Natural killer cell treated with Interleukin-12 subunit alpha and Interleukin-12 subunit beta and Interleukin-15 and Interleukin-18, amount 100 ng/mL, for 72 hours (primary cell): ENCODE measurements around the gene RARB. TPM values are rescaled to one million over a fixed set of nuclear protein-coding genes. Genes with fewer than 3 reads are reported as not detected.
A peak's percentile ranks its signal among the peaks of the same experiment; 100 is the strongest.

Experiments used
- ATAC-seq, 2 donors: fragments of 150-1000 bp; cut with Tn5 transposase in 1 of 2; sonication (Bioruptor Pico), chemical (Tn5 transposase) in 1 of 2; 2 replicates each; pipeline ENCODE4 v1.10.0; 2021
- DNase-seq: peaks from one replicate; pipeline ENCODE4 v3.0.0; 2022; ENCODE audit warnings: low spot score
- H3K27ac Mint-ChIP-seq, 2 donors: 1 replicate in 1 of 2; 2 replicates in 1 of 2; pipeline ENCODE4 v1.8.0; 2022; ENCODE audit warnings: mixed read lengths in 2 of 2, mild to moderate bottlenecking in 1 of 2, moderate library complexity in 1 of 2
- H3K27me3 Mint-ChIP-seq, 2 donors: 1 replicate in 1 of 2; 2 replicates in 1 of 2; pipeline ENCODE4 v1.8.0; 2022; ENCODE audit warnings: mixed read lengths in 2 of 2
- H3K36me3 Mint-ChIP-seq: one replicate; pipeline ENCODE4 v1.8.0; 2022; ENCODE audit warnings: mixed read lengths
- H3K4me1 Mint-ChIP-seq, 2 donors: 1 replicate in 1 of 2; 2 replicates in 1 of 2; pipeline ENCODE4 v1.8.0; 2022; ENCODE audit warnings: low read depth in 2 of 2, mixed read lengths in 2 of 2, mild to moderate bottlenecking in 1 of 2
- H3K4me3 Mint-ChIP-seq: one replicate; pipeline ENCODE4 v1.8.0; 2022; ENCODE audit warnings: mixed read lengths
- H3K9me3 Mint-ChIP-seq: 2 replicates; pipeline ENCODE4 v1.8.0; 2022; ENCODE audit warnings: mixed read lengths
- total RNA-seq, 2 donors: library from RNA; stranded (reverse); gene quantifications; one replicate each; pipeline ENCODE4 v1.2.3, GENCODE V29; 2022

RARB gene
- total RNA-seq, 2 donors from 2014 or later = not detected

DNA sequence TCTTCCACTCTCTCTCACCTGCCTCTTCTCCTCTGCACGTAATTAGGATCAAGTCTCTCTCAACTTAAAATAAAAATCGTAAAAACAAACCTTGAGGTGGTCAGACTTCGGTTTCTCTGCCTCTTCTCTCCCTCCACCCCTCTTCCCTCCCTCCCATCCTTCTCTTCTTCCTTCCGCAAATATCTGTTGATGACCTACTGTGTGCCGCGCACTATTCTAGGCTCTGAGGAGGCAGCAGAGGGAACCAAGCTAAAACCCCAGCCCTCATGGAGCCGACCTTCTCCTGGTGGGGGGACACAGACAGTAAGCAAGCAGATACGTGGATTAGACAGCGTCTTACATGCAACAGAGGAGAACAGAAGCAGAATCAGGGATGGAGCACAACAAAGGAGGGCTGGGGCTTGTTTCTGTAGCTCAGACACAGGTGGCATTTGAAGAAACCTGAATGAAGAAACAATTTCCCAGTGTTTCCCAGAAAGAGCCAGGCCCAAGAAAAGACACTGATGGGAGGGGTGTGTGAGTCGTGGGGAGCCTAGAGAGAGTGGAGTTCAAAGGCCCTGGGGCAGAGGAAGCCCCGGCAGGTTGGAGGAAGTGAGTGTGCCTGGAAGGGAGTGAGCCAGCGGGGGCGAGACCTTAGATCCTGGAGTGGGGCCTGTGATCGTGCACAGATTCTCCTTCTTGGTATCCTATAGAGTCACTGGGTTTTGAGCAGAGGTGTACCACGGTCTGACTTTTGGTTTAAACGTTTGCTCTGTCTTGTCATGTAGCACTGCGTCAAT is 156.1 kb downstream of the RARB start:
- H3K9me3 Mint-ChIP-seq = no peaks in the 10 kb centered on the region
- no peaks in the 10 kb centered on the region for H3K36me3 Mint-ChIP-seq
- ATAC-seq (no peak), DNase-seq (no peak)
- H3K4me1 Mint-ChIP-seq = peaks cover 0 to 6% of the 10 kb centered on the region in 2 donors
- H3K4me3 Mint-ChIP-seq = no peak overlapping the region
- no peaks in the 10 kb centered on the region for H3K27me3 Mint-ChIP-seq
- H3K27ac Mint-ChIP-seq = no peak overlapping the region

DNA sequence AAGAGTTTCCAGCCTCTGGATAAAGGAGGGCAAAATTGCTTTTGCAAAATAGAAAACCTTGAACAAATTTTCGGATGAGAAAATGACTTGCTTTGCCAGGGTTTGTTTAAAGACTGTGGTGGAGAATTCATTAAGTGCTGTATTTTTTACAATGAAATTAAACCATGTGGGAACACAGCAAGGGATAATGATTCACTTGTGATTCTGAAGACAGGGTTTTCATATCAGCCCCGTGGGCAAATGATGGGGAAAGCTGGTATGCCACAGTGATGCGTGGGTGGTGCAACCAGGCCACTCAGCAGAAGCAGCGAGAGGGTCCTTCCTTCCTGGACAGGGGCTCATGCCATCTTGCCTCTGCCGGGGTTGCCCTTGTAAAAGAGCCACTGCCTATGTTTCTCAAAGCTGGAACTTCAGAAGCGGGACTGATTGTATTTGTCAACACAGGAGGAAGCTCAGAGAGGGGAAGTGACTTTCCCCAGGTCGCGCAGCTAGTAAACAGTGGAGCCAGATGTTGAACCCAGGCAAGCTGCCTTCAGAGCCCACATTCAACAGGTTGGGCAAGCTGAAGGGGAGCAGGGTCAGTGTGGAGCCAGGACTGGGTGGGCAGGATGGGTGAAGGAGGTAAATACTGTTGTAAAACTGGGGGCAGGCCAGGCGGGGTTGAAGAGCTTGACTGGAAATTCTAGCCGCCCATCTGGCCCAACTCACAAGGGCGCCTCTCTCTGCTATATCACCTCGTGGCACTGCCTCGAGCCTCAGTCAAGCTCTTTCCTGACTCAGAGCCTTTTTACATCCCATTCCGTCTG is 157.5 kb downstream of the RARB start:
- Mint-ChIP-seq H3K4me3 (no peak overlapping the region), H3K4me1 (peaks cover 0 to 6% of the 10 kb centered on the region in 2 donors), H3K9me3 (no peaks in the 10 kb centered on the region), H3K27me3 (no peaks in the 10 kb centered on the region), H3K36me3 (no peaks in the 10 kb centered on the region), H3K27ac (no peak overlapping the region)
- no peak for ATAC-seq
- no peak for DNase-seq

DNA sequence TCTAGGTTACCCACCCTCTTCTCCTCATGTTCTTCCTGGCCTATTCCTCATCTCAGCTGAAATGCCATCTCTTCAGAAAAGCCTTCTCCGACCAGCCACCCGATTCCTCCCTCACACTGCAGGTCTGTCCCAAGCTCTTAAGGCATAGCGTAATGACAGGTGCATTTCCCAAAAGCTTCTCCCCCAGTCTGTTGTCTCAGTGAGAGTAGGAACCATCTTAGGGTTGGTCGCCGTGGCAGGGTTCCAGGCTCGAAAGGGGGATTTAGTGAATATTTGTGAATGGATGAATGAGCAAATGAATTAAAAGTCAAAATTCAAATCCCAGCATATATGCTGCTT is 158.1 kb downstream of the RARB start:
- Mint-ChIP-seq H3K27ac (no peak overlapping the region), H3K4me3 (no peak overlapping the region), H3K36me3 (no peaks in the 10 kb centered on the region), H3K27me3 (no peaks in the 10 kb centered on the region), H3K9me3 (no peaks in the 10 kb centered on the region), H3K4me1 (peaks cover 0 to 6% of the 10 kb centered on the region in 2 donors)
- ATAC-seq = no peak
- DNase-seq = no peak

DNA sequence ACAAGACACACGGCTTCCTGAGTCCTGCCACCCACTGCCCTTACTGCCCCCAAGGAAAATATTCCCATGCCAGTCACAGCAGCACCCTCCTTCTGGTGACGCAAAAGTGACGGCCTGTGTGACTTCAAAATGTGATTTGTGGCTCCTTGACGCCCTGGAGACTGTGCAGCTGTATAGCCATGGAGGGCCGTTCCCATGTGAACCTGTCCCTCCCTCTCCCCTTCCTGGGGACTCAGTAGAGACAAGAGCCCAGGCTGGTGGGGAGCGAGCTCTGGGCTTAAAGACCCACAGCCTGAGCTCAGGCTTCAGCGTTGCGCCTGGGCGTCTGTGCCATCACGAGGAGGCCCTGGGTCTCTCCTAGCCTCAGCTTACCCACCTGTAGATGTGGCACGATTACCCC is 158.5 kb downstream of the RARB start:
- ATAC-seq (no peak), DNase-seq (no peak)
- Mint-ChIP-seq H3K4me1 (peaks cover 0 to 6% of the 10 kb centered on the region in 2 donors), H3K4me3 (no peak overlapping the region), H3K36me3 (no peaks in the 10 kb centered on the region), H3K27me3 (no peaks in the 10 kb centered on the region), H3K9me3 (no peaks in the 10 kb centered on the region), H3K27ac (no peak overlapping the region)

DNA sequence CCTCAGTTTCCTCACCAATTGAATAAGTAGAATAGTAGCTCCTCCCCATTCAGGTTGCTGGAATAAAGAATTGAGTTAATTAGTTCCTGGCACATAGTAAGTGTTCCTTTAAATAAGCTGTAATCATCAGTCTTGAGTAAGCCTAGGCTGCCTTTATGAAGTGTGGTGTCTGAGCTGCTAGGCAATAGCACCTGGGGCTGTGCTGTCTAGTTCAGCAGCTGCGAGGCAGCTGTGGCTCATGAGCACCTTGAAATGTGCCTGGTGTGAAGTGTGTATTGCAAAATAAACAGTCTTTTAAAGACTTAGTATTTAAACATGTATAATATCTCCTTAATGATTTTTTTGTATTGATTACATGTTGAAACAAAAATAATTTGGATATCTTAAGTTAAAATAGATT is 159.0 kb downstream of the RARB start:
- H3K27ac Mint-ChIP-seq = no peak overlapping the region
- peaks cover 0 to 6% of the 10 kb centered on the region in 2 donors for H3K4me1 Mint-ChIP-seq
- H3K36me3 Mint-ChIP-seq = no peaks in the 10 kb centered on the region
- no peaks in the 10 kb centered on the region for H3K9me3 Mint-ChIP-seq
- H3K4me3 Mint-ChIP-seq = no peak overlapping the region
- ATAC-seq (no peak), DNase-seq (no peak)
- no peaks in the 10 kb centered on the region for H3K27me3 Mint-ChIP-seq

DNA sequence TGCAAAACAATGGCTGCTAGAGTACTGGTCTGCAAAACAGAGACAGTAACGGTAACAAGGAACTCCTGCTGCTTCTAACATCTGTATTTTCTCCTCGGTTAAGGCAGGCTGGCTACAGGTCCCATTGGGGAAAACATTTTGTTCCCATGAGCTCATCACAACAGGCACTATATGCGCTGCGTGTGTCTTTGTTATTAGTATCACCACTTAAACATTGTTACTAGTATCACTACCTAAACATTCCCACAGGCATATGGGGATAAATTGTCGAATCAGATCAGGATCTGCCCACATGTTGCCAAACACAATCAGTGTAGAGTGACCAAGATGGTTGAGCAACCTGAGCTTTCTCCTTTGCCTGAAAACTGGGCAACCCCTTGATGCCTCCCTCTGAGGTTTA is 159.5 kb downstream of the RARB start:
- Mint-ChIP-seq H3K27ac (no peak overlapping the region), H3K4me3 (no peak overlapping the region), H3K9me3 (no peaks in the 10 kb centered on the region), H3K4me1 (peaks cover 0 to 6% of the 10 kb centered on the region in 2 donors), H3K27me3 (no peaks in the 10 kb centered on the region), H3K36me3 (no peaks in the 10 kb centered on the region)
- ATAC-seq (no peak), DNase-seq (no peak)

DNA sequence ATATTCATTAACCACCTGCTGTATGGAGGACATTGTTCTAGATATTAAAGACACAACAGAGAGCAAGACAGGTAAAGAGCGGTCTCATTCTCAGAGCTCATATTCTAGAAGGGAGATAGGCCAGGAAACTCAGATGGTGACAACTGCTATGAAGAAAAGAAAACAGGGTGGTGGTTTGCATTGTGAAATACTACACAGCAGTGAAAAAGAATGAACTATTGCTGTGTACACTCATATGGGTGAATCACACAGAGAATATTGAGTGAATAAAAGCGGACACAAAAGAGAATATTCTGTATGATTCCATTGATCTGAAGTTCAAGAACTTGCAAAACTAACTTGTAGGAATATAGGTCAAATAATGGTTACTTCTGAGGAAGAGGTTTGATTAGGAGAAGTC is 159.9 kb downstream of the RARB start:
- H3K4me3 Mint-ChIP-seq = no peak overlapping the region
- DNase-seq (no peak), ATAC-seq (no peak)
- no peaks in the 10 kb centered on the region for H3K36me3 Mint-ChIP-seq
- H3K27ac Mint-ChIP-seq = no peak overlapping the region
- H3K9me3 Mint-ChIP-seq = no peaks in the 10 kb centered on the region
- H3K27me3 Mint-ChIP-seq = no peaks in the 10 kb centered on the region
- H3K4me1 Mint-ChIP-seq = peaks cover 0 to 6% of the 10 kb centered on the region in 2 donors

DNA sequence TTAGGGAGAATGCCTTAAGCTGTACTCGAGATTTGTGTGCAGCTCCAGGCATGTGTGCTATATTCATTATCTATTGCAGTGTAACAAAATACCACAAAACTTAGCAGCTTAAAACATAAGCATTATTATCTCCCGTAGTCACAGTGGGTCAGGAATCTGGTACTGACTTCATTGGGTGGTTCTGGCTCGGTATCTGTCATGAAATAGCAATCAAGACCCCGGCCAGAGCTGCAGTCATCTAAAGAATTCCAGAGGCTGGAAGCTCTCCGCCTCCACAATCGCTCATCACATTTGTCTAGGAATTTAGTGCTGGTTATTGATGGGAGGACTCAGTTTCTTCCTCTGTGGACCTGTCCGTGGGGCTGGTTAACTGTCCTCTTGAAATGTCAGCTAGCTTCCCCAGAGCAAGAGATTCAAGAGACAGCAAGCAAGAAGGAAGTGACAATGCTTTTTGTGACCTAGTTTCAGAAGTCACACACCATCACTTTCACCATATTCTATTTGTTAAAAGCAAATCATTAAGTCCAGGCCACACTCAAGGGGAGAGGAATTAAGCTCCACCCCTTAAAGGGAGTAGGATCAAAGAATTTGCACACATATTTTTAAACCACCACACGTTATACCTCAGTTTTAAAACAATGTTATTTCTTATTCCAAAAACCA is 160.5 kb downstream of the RARB start:
- Mint-ChIP-seq H3K27me3 (no peaks in the 10 kb centered on the region), H3K27ac (peak overlapping the region in 1 of 2 donors; percentile 16), H3K9me3 (no peaks in the 10 kb centered on the region), H3K4me3 (no peak overlapping the region), H3K4me1 (peaks cover 0 to 6% of the 10 kb centered on the region in 2 donors), H3K36me3 (no peaks in the 10 kb centered on the region)
- ATAC-seq (no peak), DNase-seq (no peak)

DNA sequence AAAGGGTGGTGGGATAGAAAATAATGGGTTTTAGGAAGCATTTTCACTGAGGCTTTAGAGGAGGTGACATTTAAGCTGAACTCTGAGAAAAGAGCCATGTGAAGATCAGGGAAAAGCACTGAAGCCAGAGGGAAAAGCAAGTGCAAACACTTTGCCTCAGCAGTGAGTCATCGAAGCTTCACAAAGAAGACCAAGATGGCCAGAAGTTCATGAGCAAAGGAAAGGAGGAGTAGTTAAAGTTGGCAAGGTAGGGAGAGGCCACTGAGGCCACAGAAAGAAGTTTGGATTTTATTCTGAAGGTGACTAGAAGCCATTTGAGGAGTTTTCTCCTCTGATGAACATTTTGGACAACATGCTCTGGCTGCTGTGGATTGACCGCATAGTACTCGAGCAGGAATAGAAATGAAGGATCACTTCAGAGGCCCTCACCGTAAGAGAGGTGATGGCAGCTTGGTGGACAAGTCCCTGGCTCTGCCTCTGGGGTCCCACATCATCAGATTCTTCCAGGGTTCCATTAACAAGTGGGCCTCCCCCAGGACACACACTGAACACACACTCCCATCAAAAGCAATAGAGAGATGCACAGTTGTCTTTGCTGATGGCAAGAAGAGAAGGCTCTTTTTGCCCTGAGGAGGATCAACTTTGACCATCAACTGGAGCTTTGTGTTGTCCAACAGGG is 161.2 kb downstream of the RARB start:
- no peaks in the 10 kb centered on the region for H3K36me3 Mint-ChIP-seq
- H3K9me3 Mint-ChIP-seq = no peaks in the 10 kb centered on the region
- H3K4me1 Mint-ChIP-seq = peaks cover 3 to 6% of the 10 kb centered on the region in 2 donors
- H3K4me3 Mint-ChIP-seq = no peak overlapping the region
- DNase-seq = no peak
- H3K27ac Mint-ChIP-seq = peak overlapping the region in 1 of 2 donors; percentile 16
- no peaks in the 10 kb centered on the region for H3K27me3 Mint-ChIP-seq
- no peak for ATAC-seq

DNA sequence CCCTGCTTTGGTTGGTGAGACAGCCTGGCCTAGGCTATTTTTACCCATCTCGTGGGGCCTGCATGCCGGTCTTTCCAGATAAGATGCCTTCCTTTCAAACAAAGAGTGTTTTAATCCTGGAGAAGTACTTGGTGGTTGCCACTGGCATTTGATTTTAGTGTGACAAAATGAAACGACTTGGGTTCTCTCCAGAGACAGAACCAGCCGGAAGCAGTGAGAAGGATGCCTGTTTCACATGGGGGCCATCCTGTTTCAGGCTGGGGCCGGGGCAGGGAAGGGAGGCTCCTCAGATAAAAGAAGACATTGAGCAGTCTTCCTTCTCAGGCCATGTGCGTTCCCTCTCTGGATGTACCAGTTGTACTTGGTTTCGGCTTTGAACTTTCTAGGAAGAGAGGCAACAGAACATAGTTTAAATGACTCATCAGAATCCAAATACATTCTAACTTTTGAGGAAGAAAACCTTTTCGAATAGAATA is 161.8 kb downstream of the RARB start:
- Mint-ChIP-seq H3K4me3 (no peak overlapping the region), H3K9me3 (no peaks in the 10 kb centered on the region), H3K27ac (no peak overlapping the region), H3K27me3 (no peaks in the 10 kb centered on the region), H3K36me3 (no peaks in the 10 kb centered on the region), H3K4me1 (peaks cover 3 to 6% of the 10 kb centered on the region in 2 donors)
- ATAC-seq = no peak
- no peak for DNase-seq

DNA sequence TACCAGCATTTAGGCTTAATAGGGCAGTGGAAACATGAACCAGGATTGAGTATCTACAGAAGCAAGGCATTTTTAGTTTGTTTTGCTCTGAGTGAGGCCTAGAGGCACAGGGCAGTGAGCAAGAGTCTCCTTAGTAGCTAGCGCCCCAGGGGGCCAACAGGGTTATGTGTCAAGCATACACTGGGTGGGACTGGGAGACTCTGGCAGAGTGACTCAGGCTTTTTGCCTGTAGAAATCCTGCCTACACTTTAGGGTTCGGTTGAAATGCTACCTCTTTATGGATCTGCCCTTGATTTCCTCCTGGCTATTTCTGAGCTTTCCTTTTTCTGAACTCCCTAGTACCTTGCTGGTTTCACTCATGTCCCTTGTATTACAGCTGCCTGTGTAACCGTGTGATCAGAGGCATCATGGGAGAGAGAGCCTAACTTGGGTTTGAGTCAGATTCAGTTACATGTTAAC is 164.5 kb downstream of the RARB start:
- H3K27me3 Mint-ChIP-seq = no peaks in the 10 kb centered on the region
- H3K9me3 Mint-ChIP-seq = no peaks in the 10 kb centered on the region
- H3K36me3 Mint-ChIP-seq = peaks cover 5% of the 10 kb centered on the region
- no peak overlapping the region for H3K4me3 Mint-ChIP-seq
- no peak for DNase-seq
- no peak overlapping the region for H3K27ac Mint-ChIP-seq
- H3K4me1 Mint-ChIP-seq = peaks cover 3 to 6% of the 10 kb centered on the region in 2 donors
- peak; percentile 33 to 39 for ATAC-seq

DNA sequence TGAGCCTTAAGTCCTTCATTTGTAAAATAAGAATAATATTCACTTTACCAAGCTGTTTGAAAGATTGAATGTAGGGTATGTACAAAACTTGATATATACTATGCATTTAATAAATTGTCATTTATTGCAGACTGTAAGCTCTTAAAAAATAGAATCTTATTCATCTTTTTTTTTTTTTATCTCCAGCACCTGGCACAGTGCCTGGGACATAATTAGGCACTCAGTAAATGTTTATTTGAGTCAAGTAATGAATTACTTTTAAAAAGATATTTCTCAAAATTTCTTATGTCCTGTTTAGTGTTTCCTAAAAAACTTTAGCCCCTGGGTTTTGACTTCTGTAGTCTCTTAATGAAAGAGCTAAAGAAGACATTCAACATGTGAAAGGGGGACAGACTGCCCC is 164.9 kb downstream of the RARB start:
- DNase-seq = no peak
- Mint-ChIP-seq H3K4me3 (no peak overlapping the region), H3K36me3 (peaks cover 9% of the 10 kb centered on the region), H3K27ac (no peak overlapping the region), H3K4me1 (peaks cover 5 to 6% of the 10 kb centered on the region in 2 donors), H3K9me3 (no peaks in the 10 kb centered on the region), H3K27me3 (no peaks in the 10 kb centered on the region)
- ATAC-seq = no peak

DNA sequence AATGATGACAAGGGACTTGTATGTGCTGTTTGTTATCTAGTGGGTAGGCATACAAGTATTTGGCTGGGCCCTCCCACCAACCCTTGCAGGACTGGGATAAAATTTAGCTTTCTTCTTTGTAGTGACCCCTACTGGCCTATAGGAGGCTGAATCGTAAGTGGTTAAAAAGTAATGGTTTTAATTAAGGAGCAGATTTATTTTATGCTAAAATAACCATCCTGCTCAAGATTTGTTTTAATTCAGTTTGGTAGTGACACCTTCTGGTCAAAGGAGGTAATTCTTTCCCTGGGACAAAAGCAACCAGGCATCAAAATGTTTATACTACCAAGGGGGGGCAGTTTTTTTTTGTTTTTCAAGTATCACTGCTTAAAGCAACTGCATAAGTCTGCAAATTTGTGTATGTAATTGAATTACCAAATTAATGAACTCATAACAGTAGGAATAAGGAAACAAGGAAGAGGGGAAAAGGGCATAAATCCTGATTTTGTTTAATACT is 166.0 kb downstream of the RARB start:
- Mint-ChIP-seq H3K9me3 (no peaks in the 10 kb centered on the region), H3K27me3 (no peaks in the 10 kb centered on the region), H3K4me1 (peaks cover 6 to 10% of the 10 kb centered on the region in 2 donors), H3K36me3 (peaks cover 17% of the 10 kb centered on the region), H3K27ac (peak overlapping the region in 1 of 2 donors; percentile 10), H3K4me3 (no peak overlapping the region)
- DNase-seq (no peak), ATAC-seq (peak in 1 of 2 donors; percentile 50)
